Measurements from ENCODE around the gene TRIM65.

DNA sequence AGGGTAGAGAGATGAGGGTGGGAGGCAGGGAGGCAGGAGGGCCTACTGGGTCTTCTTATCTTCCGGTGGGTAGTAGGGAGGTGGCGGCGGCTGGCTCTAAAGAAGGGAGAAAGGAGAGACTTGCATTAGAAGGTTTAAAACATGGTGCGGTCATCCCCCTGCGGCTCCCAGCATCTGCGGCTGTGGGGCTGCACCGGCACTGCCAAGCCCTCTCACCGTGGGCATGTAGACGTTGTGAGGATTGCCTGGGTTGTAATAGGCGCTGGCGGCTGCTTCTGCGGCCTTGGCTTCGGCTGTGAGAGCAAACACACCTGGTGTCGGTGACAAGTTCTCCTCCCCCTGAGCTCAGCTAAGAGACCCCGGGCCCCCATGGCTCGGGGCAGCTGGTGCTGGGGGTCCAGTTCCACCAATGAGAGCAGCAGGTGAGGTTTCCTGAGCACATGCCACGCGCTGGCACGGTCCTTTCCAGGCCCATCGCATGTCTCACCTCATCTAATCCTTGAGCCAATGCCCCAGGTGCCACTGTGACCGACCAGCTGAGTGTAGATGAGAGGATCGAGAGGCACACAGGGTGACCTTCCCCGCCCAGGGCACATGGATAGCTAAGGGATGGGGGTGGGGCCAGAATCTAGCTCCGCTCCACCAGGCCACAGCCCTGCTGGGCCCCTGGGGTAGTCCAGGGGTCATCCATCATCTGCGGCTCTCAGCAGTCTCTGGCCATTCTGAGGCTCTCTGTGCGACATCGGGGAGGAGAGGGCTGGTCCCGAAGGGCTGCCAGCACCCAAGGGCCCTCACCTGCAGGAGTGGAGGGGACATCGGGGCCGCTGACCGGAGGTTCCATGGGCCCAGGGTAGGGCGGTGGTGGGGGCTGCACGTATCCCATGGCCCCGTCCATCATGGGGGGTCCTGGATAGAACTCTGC is 49.8 kb downstream of the TRIM65 start:
- TF ChIP-seq, protein P1, sequence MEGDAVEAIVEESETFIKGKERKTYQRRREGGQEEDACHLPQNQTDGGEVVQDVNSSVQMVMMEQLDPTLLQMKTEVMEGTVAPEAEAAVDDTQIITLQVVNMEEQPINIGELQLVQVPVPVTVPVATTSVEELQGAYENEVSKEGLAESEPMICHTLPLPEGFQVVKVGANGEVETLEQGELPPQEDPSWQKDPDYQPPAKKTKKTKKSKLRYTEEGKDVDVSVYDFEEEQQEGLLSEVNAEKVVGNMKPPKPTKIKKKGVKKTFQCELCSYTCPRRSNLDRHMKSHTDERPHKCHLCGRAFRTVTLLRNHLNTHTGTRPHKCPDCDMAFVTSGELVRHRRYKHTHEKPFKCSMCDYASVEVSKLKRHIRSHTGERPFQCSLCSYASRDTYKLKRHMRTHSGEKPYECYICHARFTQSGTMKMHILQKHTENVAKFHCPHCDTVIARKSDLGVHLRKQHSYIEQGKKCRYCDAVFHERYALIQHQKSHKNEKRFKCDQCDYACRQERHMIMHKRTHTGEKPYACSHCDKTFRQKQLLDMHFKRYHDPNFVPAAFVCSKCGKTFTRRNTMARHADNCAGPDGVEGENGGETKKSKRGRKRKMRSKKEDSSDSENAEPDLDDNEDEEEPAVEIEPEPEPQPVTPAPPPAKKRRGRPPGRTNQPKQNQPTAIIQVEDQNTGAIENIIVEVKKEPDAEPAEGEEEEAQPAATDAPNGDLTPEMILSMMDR (IDR thresholded peaks at IDR 0.05) = no peak
- TF ChIP-seq POLR2A (IDR thresholded peaks at IDR 0.05) = no peak

Data from right lobe of liver (tissue), 4 donors.